ENCODE results near the gene ESR2. TPM values are rescaled to one million over a fixed set of nuclear protein-coding genes. Genes with fewer than 3 reads are reported as not detected.
A peak's percentile ranks its signal among the peaks of the same experiment; 100 is the strongest.
"Not testable (repeated sequence)": the region's sequence is repeated elsewhere in the genome, so short reads cannot be mapped to it uniquely, and the experiment has no call there.

The ESR2 gene
- polyA plus RNA-seq (2013, experiment 1 of 2), result not detected
- not detected for polyA plus RNA-seq (2013, experiment 2 of 2)

DNA sequence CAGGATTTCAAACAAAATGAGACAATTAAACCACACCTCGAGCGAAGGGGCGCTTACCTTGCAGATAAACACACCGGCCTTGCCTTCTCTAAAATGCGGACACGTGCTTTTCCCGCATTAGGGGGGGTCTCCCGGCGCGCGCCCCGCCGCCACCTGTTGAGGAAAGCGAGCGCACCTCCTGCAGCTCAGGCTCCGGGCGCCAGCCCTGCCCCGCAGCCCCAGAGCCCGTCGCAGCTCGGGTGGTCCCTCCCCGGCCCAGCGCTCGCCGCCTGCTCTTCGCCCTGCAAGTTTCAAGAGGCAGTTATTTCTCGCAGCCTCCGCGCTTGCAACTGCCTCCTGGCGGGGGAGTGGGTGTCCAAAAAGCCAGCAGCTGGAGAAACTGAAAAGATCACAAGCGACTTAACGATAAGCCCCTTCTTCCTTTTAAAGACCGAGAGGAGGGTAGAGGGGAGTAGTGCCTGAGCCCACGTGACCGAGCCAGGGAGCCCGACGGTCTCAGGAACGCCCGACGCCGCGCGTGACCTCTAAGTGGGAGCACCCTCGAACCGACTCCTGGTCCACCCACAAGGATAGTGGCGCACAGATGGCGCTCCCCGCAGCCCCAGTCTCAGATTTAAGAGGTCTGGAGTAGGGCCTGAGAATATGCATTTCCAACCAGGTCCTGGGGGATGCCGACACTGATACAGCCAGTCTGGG lies at the start of gene ESR2:
Gene ESR2 (minus strand): TSS at position 396 of the 696 bp plus-strand sequence. CDS start 11,386 bp downstream, outside the sequence.
- Histone ChIP-seq H3K9me3 (ENCODE audit: insufficient read depth, low read depth, low read length) (no peaks in the 10 kb centered on the region), H3K4me3 (ENCODE audit: low read length) (peak within 1 kb of the TSS; percentile 50), H3K27me3 (ENCODE audit: insufficient read depth, low read length) (peaks cover 32% of the 10 kb centered on the region), H3K4me1 (ENCODE audit: insufficient read depth, low read length) (peaks cover 6% of the 10 kb centered on the region; the same call in 1 of the 2 replicates), H3K36me3 (ENCODE audit: insufficient read depth, low read length) (no peaks in the 10 kb centered on the region), H3K27ac (ENCODE audit: low read depth, low read length) (no peak within 1 kb of the TSS), H3K9ac (ENCODE audit: low read depth, low read length) (peak within 1 kb of the TSS; percentile 13; the same call in 1 of the 2 replicates)
- 1% methylated on average over 49 of the region's 49 CpGs for WGBS

GRCh38 chr14:64340560-64341196 lies 46.5 kb upstream of the ESR2 start:
- 90% methylated on average over 8 of the region's 8 CpGs for WGBS
- H3K4me3 ChIP-seq (ENCODE audit: low read length), result no peak overlapping the region

DNA sequence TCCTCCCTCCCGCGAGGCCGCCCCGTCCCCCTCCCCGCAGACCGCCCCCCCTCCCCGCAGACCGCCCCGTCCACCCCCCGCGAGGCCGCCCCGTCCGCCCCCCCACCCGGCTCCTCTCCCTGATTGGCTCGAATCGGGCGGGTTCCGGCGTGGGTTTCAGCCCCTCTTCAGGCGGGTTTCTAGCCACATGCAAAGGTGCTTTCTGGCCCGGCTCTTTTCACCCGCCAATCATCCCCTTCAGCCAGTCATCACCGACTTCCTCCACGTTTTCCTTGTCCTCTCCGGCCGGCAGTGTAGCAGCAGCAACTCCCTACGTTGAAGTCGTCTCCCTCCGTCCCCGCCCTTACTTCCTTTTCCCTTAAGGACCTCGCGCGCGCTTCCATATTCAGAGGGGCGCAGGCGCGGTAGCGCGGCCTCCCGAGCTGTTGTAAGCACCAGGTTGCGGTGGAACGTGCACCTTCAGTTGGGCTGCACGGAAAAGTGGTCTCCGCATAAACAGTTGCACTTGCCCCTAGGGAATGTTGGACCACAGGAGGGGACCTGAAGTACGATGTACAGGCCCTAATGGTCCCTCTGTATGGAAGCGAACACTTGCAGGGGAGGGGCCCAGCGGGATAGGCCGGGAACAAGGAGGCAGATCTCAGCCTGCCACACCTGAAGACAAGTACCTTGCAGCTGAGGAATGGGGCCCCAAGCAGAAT lies 44.6 kb upstream of the ESR2 start:
- Histone ChIP-seq H3K36me3 (ENCODE audit: insufficient read depth, low read length) (no peaks in the 10 kb centered on the region), H3K4me1 (ENCODE audit: insufficient read depth, low read length) (peaks cover 12% of the 10 kb centered on the region), H3K27ac (ENCODE audit: low read depth, low read length) (peak overlapping the region; percentile 89), H3K9me3 (ENCODE audit: insufficient read depth, low read depth, low read length) (peaks cover 17% of the 10 kb centered on the region), H3K27me3 (ENCODE audit: insufficient read depth, low read length) (no peaks in the 10 kb centered on the region), H3K9ac (ENCODE audit: low read depth, low read length) (peak overlapping the region; percentile 84), H3K4me3 (ENCODE audit: low read length) (peak overlapping the region; percentile 89)
- under 1% methylated on average over 41 of the region's 49 CpGs for WGBS

More at GRCh38 chr14:64340560-64341196, 46.5 kb upstream of the ESR2 start:
- no peak overlapping the region for H3K27ac ChIP-seq (ENCODE audit: low read depth, low read length)
- H3K9me3 ChIP-seq (ENCODE audit: insufficient read depth, low read depth, low read length), result peaks cover 17% of the 10 kb centered on the region
- H3K9ac ChIP-seq (ENCODE audit: low read depth, low read length), result no peak overlapping the region
- H3K4me1 ChIP-seq (ENCODE audit: insufficient read depth, low read length), result peaks cover 12% of the 10 kb centered on the region
- no peaks in the 10 kb centered on the region for H3K27me3 ChIP-seq (ENCODE audit: insufficient read depth, low read length)
- H3K36me3 ChIP-seq (ENCODE audit: insufficient read depth, low read length), result no peaks in the 10 kb centered on the region

GRCh38 chr14:64337888-64338615 lies 43.9 kb upstream of the ESR2 start:
- under 1% methylated on average over 49 of the region's 49 CpGs for WGBS
- H3K36me3 ChIP-seq (ENCODE audit: insufficient read depth, low read length), result no peaks in the 10 kb centered on the region
- peak overlapping the region; percentile 89 for H3K4me3 ChIP-seq (ENCODE audit: low read length)
- H3K9ac ChIP-seq (ENCODE audit: low read depth, low read length), result peak overlapping the region; percentile 84
- H3K27me3 ChIP-seq (ENCODE audit: insufficient read depth, low read length), result no peaks in the 10 kb centered on the region
- H3K4me1 ChIP-seq (ENCODE audit: insufficient read depth, low read length), result peaks cover 12% of the 10 kb centered on the region
- peaks cover 17% of the 10 kb centered on the region for H3K9me3 ChIP-seq (ENCODE audit: insufficient read depth, low read depth, low read length)
- H3K27ac ChIP-seq (ENCODE audit: low read depth, low read length), result peak overlapping the region; percentile 89

GRCh38 chr14:64329149-64329548 lies 35.0 kb upstream of the ESR2 start:
- H3K9ac ChIP-seq (ENCODE audit: low read depth, low read length), result no peak overlapping the region

DNA sequence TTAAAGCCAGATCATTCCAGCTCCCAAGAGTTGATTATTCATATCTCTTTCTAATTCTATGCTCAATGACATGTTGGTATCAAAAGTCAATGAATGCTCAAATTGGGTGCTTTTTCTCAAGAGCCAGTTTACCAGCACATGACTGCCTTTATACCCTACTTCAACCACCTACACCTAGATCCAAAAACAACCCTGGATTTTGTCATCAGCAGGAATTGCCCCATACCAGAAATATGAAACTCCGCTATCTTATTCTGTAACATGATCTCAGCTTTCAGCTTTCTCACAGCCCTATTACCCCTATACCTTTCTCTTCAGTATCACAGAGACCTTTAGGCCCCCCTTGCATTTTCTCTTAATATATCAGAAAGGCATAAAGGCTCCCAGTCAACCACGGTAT lies 32.3 kb upstream of the ESR2 start:
- H3K27ac ChIP-seq (ENCODE audit: low read depth, low read length), result no peak overlapping the region
- no peak overlapping the region for H3K9ac ChIP-seq (ENCODE audit: low read depth, low read length)
- H3K4me3 ChIP-seq (ENCODE audit: low read length), result no peak overlapping the region
- H3K9me3 ChIP-seq (ENCODE audit: insufficient read depth, low read depth, low read length), result no peaks in the 10 kb centered on the region
- 97% methylated on average over 2 of the region's 2 CpGs for WGBS
- H3K36me3 ChIP-seq (ENCODE audit: insufficient read depth, low read length), result no peaks in the 10 kb centered on the region
- no peaks in the 10 kb centered on the region for H3K4me1 ChIP-seq (ENCODE audit: insufficient read depth, low read length)
- no peaks in the 10 kb centered on the region for H3K27me3 ChIP-seq (ENCODE audit: insufficient read depth, low read length)

More at GRCh38 chr14:64329149-64329548, 35.0 kb upstream of the ESR2 start:
- 85% methylated on average over 3 of the region's 3 CpGs for WGBS
- H3K27me3 ChIP-seq (ENCODE audit: insufficient read depth, low read length), result no peaks in the 10 kb centered on the region
- no peak overlapping the region for H3K4me3 ChIP-seq (ENCODE audit: low read length)
- H3K4me1 ChIP-seq (ENCODE audit: insufficient read depth, low read length), result no peaks in the 10 kb centered on the region
- no peaks in the 10 kb centered on the region for H3K9me3 ChIP-seq (ENCODE audit: insufficient read depth, low read depth, low read length)
- H3K36me3 ChIP-seq (ENCODE audit: insufficient read depth, low read length), result no peaks in the 10 kb centered on the region
- no peak overlapping the region for H3K27ac ChIP-seq (ENCODE audit: low read depth, low read length)

- Histone ChIP-seq H3K27me3 (ENCODE audit: insufficient read depth, low read length) (no peaks in the 10 kb centered on the region), H3K9ac (ENCODE audit: low read depth, low read length) (no peak overlapping the region), H3K36me3 (ENCODE audit: insufficient read depth, low read length) (no peaks in the 10 kb centered on the region), H3K4me3 (ENCODE audit: low read length) (no peak overlapping the region), H3K9me3 (ENCODE audit: insufficient read depth, low read depth, low read length) (no peaks in the 10 kb centered on the region), H3K27ac (ENCODE audit: low read depth, low read length) (no peak overlapping the region), H3K4me1 (ENCODE audit: insufficient read depth, low read length) (no peaks in the 10 kb centered on the region)
- 63% methylated on average over 1 of the region's 1 CpG for WGBS
These were observed 30.7 kb upstream of the ESR2 start for GRCh38 chr14:64324895-64325294.

DNA sequence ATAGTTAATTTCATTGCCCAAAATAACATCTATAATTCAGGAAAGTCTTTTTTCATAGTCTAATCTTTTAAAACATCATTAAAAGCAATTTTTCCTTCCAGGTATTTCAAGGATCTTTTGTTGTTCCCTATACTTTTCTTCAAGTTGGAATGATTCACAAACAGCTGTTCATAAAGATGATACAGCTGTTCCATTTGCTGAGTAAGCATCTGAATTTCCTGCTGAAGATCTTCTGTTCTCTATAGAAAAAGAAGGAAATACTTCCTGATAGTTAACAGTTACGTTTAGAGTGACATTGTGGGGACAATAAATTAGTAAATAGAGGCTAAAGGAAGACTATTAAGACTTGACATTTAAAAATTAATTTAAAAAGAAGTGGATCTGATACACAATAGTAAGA lies 30.3 kb upstream of the ESR2 start:
- Histone ChIP-seq H3K4me1 (ENCODE audit: insufficient read depth, low read length) (no peaks in the 10 kb centered on the region), H3K27ac (ENCODE audit: low read depth, low read length) (no peak overlapping the region), H3K4me3 (ENCODE audit: low read length) (no peak overlapping the region), H3K9me3 (ENCODE audit: insufficient read depth, low read depth, low read length) (no peaks in the 10 kb centered on the region), H3K9ac (ENCODE audit: low read depth, low read length) (no peak overlapping the region), H3K27me3 (ENCODE audit: insufficient read depth, low read length) (no peaks in the 10 kb centered on the region), H3K36me3 (ENCODE audit: insufficient read depth, low read length) (no peaks in the 10 kb centered on the region)
- WGBS, result 67% methylated on average over 1 of the region's 1 CpG

DNA sequence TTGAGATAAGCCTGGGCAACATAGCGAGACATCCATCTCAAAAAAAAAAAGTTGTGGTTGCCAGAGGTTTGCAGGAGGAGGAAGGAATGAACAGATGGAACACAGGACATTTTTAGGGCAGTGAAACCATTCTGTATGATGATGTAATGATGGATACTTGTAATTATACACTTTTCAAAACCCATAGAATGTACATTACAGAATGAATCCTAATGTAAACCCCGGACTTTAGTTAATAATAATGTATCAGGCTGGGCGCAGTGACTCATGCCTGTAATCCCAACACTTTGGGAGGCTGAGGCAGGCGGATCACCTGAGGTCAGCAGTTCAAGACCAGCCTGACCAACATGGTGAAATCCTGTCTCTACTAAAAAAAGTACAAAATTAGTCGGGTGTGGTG lies 26.2 kb upstream of the ESR2 start:
- H3K4me1 ChIP-seq (ENCODE audit: insufficient read depth, low read length); H3K27ac ChIP-seq (ENCODE audit: low read depth, low read length); H3K4me3 ChIP-seq (ENCODE audit: low read length); H3K9me3 ChIP-seq (ENCODE audit: insufficient read depth, low read depth, low read length); H3K9ac ChIP-seq (ENCODE audit: low read depth, low read length); H3K36me3 ChIP-seq (ENCODE audit: insufficient read depth, low read length); H3K27me3 ChIP-seq (ENCODE audit: insufficient read depth, low read length): not testable (repeated sequence)
- WGBS, result 82% methylated on average over 5 of the region's 5 CpGs

DNA sequence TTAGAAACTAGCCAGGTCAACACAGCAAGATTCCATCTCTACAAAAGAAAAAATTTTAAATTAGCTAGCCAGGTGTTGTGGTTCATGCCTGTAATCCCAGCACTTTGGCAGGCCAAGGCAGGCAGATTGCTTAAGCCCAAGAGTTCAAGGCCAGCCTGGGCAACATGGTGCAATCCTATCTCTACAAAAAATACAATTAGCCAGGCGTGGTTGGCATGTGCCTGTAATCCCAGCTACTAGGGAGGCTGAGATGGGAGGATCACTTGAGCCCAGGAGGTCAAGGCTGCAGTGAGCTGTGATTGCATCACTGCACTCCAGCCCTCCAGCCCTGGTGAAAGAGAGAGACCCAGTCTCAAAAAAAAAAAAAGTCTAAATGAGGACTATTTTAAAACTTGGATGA lies 24.5 kb upstream of the ESR2 start:
- not testable (repeated sequence) for H3K9ac ChIP-seq (ENCODE audit: low read depth, low read length); H3K4me1 ChIP-seq (ENCODE audit: insufficient read depth, low read length); H3K36me3 ChIP-seq (ENCODE audit: insufficient read depth, low read length); H3K27ac ChIP-seq (ENCODE audit: low read depth, low read length); H3K9me3 ChIP-seq (ENCODE audit: insufficient read depth, low read depth, low read length); H3K4me3 ChIP-seq (ENCODE audit: low read length); H3K27me3 ChIP-seq (ENCODE audit: insufficient read depth, low read length)
- WGBS, result 84% methylated on average over 1 of the region's 1 CpG
